ENCODE data around the gene FGA.

DNA sequence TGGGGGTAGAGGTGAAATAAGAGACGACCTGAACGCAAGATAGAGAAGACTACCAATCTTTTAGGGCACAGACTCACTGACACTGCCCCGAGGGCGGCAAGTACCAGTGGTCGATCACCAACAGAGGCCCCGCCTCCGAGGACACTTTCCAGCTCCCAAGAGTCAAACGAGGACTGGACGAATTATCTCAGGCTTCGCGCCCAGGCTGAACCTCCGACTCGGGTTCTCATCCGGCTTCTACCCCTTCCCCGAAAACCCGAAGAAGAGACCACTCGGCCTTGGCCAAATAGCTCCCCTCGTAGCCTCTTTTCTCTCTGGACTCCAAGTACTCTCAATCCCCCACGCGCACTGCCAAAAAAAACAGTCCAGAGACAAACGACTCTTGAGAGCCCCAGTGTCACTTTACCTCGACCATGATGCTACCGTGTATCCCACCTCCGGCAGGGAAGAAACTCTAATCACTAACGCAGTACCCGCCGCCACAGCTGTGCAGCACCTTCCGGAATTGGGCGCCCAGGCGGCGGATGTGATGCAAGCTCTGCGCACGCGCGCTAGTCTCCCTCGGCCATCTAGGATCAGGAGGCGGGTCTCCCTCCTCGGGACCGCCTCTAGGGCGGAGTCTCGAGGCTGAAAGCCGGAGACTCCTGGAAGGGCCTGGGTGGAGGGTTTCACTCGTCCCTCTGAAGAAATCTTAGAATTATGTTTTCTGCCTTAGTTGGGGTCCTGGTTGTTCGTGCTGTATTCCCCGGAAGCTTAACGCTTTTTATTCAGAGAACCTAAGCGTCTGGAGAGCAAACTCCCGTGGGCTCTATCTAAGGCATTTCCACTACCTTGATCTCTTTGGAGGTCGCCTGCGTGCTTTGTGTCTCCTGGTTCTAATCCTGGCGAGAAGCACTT, 40.4 kb downstream of the FGA start, which contains the start of gene PLRG1:
- TF ChIP-seq, protein P1, sequence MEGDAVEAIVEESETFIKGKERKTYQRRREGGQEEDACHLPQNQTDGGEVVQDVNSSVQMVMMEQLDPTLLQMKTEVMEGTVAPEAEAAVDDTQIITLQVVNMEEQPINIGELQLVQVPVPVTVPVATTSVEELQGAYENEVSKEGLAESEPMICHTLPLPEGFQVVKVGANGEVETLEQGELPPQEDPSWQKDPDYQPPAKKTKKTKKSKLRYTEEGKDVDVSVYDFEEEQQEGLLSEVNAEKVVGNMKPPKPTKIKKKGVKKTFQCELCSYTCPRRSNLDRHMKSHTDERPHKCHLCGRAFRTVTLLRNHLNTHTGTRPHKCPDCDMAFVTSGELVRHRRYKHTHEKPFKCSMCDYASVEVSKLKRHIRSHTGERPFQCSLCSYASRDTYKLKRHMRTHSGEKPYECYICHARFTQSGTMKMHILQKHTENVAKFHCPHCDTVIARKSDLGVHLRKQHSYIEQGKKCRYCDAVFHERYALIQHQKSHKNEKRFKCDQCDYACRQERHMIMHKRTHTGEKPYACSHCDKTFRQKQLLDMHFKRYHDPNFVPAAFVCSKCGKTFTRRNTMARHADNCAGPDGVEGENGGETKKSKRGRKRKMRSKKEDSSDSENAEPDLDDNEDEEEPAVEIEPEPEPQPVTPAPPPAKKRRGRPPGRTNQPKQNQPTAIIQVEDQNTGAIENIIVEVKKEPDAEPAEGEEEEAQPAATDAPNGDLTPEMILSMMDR (IDR thresholded peaks at IDR 0.05; ENCODE audit: poor library complexity) = no peak
- TF ChIP-seq EZH2 (IDR thresholded peaks at IDR 0.05; ENCODE audit: borderline replicate concordance) = no peak

Data from hepatocyte (in vitro differentiated cells).